HUES6 (cell line): ENCODE results near the gene SH3GL3.

Experiments used
- H3K27ac ChIP-seq: 2 replicates; pipeline ENCODE4 v1.7.0; 2013; ENCODE audit warnings: low read depth, mild to moderate bottlenecking, low read length, inconsistent platforms
- H3K27me3 ChIP-seq: 2 replicates; pipeline ENCODE4 v1.6.1; 2013; ENCODE audit warnings: low read length; ENCODE audit not compliant: control insufficient read depth, insufficient read depth
- H3K36me3 ChIP-seq: 2 replicates; pipeline ENCODE4 v1.6.1; 2013; ENCODE audit warnings: low read length; ENCODE audit not compliant: control insufficient read depth, insufficient read depth
- H3K4me1 ChIP-seq: 2 replicates; pipeline ENCODE4 v1.6.1; 2013; ENCODE audit warnings: low read length; ENCODE audit not compliant: control insufficient read depth, insufficient read depth
- H3K4me3 ChIP-seq: 2 replicates; pipeline ENCODE4 v1.5.1; 2013; ENCODE audit warnings: low read depth, low read length
- H3K9ac ChIP-seq: one replicate; pipeline ENCODE4 v1.6.1; 2013; ENCODE audit warnings: mild to moderate bottlenecking, low read length
- H3K9me3 ChIP-seq: 2 replicates; pipeline ENCODE4 v1.6.1; 2013; ENCODE audit warnings: low read depth, low read length; ENCODE audit not compliant: control insufficient read depth, insufficient read depth

Gene SH3GL3

DNA sequence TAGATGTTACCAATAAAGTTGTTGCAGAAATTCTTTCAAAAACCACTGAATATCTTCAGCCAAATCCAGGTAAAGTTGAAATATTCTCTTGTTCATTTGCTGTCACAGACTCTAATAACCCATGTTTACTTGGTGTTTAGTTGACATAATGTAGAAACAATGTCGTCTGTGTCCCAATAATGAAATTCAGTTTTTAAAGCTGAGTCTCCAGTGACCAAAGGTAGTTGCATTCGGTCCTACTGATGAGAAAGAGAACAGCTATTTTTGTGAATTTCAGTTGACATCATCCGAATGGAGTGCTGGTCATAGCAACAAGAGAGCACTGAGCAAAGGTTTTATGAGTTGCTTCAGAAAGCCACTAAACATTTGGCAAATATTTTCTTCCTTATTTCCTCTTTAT lies 118.0 kb downstream of the SH3GL3 start:
- H3K9ac ChIP-seq: no peak overlapping the region
- H3K27me3 ChIP-seq: no peaks in the 10 kb centered on the region
- no peak overlapping the region for H3K27ac ChIP-seq
- H3K36me3 ChIP-seq: no peaks in the 10 kb centered on the region
- H3K4me3 ChIP-seq: no peak overlapping the region
- H3K4me1 ChIP-seq: 0 out of 2 replicates have a peak, but pooled peaks cover 6% of the 10 kb centered on the region
- no peaks in the 10 kb centered on the region for H3K9me3 ChIP-seq

DNA sequence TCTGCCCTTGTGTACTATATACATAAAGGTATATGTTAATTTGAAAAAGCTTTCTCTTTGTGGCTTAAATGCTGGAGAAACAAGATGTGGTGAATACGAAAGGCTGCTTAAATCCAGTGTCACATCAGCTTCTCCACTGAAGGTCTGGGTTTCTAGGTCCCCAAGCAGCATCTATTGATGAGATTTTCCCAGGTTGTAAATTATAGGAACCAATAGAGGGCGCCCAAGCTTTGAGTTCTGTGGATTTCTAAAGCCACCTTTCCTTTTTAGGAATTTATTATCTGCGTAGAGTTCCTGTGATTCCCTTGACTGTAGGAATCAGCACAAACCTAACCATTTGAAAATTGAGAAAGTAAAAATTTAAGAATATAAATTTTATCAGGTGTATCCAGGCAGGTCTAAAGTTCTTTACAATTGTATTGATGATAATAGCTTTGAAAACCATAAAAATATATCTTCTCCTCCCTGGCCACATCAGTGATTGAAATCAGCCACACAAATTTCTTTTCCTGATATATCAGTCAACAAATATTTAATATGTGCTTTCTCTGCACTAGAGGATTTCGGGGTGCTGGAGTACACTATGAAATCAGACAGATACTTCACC lies 118.5 kb downstream of the SH3GL3 start:
- H3K4me1 ChIP-seq: 0 out of 2 replicates have a peak, but pooled peaks cover 6% of the 10 kb centered on the region
- H3K9me3 ChIP-seq: no peaks in the 10 kb centered on the region
- H3K9ac ChIP-seq: no peak overlapping the region
- H3K27ac ChIP-seq: no peak overlapping the region
- no peak overlapping the region for H3K4me3 ChIP-seq
- no peaks in the 10 kb centered on the region for H3K36me3 ChIP-seq
- no peaks in the 10 kb centered on the region for H3K27me3 ChIP-seq

DNA sequence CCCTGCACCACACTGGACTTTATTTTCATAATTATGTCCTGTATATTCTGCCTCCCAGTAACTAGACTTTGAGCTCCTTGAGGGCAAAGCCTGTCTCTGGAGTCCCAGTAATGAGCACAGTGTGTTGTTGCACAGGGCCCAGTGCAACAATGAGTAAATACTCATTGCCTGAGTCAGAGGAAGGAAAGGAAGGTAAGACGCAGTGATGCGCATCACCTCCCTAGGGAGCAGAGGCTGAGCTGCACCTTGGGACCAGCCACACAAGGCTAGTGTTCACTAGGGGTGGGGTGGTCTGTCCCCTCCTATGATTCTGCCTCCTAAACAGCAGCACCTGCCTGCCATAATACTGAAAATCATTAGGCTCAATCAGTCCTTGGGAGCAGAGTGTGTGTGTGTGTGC lies 120.2 kb downstream of the SH3GL3 start:
- Histone ChIP-seq H3K4me1 (0 out of 2 replicates have a peak, but pooled peaks cover 6% of the 10 kb centered on the region), H3K9me3 (no peaks in the 10 kb centered on the region), H3K27me3 (no peaks in the 10 kb centered on the region), H3K27ac (no peak overlapping the region), H3K9ac (no peak overlapping the region), H3K4me3 (no peak overlapping the region), H3K36me3 (no peaks in the 10 kb centered on the region)

DNA sequence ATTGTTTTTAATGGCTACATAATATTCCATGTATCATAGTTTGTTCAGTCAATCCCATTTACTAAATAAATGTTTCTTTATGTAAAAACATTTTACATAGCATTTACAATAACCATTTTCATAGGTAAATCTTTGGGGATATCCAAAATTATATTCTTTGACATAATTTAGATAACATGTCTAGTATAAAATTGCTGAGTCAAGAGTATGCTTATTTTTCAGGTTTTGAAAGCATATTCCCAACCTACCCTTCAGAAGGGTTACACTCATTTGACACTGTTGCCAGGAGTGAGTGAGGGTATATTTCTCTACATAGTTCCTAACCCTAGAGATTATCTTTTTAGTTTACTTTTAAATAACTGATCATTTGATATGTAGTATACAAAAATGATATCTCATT lies 122.2 kb downstream of the SH3GL3 start:
- H3K9ac ChIP-seq: no peak overlapping the region
- H3K36me3 ChIP-seq: no peaks in the 10 kb centered on the region
- 0 out of 2 replicates have a peak, but pooled peaks cover 6% of the 10 kb centered on the region for H3K4me1 ChIP-seq
- no peaks in the 10 kb centered on the region for H3K9me3 ChIP-seq
- no peak overlapping the region for H3K27ac ChIP-seq
- no peak overlapping the region for H3K4me3 ChIP-seq
- no peaks in the 10 kb centered on the region for H3K27me3 ChIP-seq

DNA sequence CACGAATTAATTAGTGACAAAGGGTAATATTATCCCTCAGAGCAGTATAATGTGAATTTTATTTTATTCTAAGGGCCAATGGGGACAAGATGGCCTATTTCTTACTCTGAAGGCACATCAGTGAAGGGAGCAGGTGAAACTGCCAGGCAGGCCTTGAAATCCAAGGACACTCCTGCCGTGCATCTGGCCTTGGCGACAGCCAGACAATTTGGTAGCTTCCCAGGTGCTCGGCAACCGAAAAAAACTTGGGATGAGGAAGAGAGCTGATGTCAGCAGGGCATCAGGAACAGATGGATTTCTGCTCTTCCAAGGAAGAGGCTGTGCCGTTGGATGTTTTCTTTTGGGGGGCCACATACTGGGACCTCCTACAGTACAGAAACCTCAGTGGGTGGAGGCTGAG lies 123.6 kb downstream of the SH3GL3 start:
- no peaks in the 10 kb centered on the region for H3K27me3 ChIP-seq
- H3K9me3 ChIP-seq: no peaks in the 10 kb centered on the region
- H3K27ac ChIP-seq: no peak overlapping the region
- no peak overlapping the region for H3K4me3 ChIP-seq
- H3K9ac ChIP-seq: no peak overlapping the region
- no peaks in the 10 kb centered on the region for H3K36me3 ChIP-seq
- 0 out of 2 replicates have a peak, but pooled peaks cover 6% of the 10 kb centered on the region for H3K4me1 ChIP-seq

DNA sequence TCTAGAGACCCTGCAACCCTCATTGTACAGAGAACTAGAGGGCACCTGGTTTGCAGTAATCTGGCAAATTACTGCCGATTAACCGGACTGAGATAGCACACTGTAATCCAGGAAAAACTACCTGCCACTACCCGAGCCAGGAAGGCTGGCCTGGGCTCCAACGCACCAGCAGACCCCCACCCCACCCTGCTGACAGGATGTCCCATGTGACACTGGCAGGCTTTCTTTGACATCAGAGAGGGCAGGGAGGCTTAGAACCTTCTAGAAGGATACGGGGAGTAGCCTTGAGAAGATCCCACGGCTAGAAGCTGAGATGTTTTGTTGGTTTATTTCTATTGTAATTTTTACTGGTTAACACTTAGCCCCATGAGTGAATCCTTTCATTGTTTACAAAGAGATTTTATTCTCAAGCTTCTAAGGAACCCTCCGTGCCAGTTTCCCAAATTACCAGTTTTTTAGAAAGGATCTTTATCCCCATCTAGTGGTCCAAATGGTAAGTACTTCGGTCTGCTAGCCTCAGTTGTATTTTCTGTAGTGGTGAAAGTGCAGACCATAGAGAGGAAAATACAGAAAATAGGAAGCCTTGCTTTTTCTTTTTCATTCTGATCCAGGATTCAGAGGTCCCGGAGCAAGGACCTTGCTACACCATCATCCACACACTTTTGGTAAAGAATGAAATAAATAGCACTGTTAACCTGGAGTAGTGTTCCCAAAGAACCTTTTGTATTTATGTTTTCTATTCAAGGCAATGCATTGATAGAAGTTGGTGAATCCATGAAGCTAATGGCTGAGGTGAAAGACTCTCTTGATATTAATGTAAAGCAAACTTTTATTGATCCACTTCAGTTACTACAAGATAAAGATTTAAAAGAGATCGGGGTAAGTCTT lies 124.9 kb downstream of the SH3GL3 start:
- H3K36me3 ChIP-seq: no peaks in the 10 kb centered on the region
- H3K9me3 ChIP-seq: no peaks in the 10 kb centered on the region
- H3K9ac ChIP-seq: no peak overlapping the region
- no peak overlapping the region for H3K4me3 ChIP-seq
- H3K27me3 ChIP-seq: no peaks in the 10 kb centered on the region
- 0 out of 2 replicates have a peak, but pooled peaks cover 5% of the 10 kb centered on the region for H3K4me1 ChIP-seq
- H3K27ac ChIP-seq: no peak overlapping the region

DNA sequence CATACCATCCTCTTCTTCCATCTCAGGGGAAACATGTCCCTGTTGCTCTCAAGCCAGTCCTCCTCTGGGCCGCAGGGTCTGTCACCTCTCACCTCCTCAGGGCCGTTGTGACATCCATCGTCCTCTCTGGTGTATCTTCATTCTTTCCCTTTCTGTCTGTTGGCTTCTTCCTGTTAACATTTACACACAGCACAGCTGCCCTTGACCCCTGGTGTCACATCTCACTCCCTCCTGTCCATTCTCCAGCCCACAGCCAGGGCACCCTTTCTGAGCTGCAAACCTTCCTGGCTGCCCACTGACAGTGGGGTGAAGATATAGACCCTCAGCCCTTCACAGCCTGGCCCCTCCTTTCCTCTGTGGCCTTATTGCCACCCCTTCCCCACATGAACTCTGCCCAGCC lies 127.2 kb downstream of the SH3GL3 start:
- Histone ChIP-seq H3K4me3 (no peak overlapping the region), H3K9me3 (no peaks in the 10 kb centered on the region), H3K36me3 (no peaks in the 10 kb centered on the region), H3K27me3 (no peaks in the 10 kb centered on the region), H3K27ac (no peak overlapping the region), H3K9ac (no peak overlapping the region), H3K4me1 (no peaks in the 10 kb centered on the region)

DNA sequence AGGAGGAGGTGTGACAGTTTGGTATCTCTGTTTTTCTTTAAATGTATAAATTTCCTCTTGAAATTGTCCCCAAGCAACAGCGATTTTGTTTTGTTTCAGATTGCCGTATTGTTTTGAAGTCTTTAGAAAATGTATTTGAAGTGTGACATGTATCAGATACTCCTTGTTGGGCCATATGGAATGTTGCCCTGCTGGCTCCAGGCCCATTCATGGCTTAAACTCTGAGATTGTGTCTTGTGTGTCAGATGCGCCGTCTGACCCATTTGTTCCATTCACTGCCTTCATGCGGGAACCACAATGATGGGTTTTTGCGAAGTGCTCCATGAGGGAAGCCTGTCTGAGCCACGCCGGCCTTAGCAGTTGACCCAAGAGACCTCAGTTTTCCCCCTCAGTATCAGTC lies 131.6 kb downstream of the SH3GL3 start:
- no peak overlapping the region for H3K9ac ChIP-seq

DNA sequence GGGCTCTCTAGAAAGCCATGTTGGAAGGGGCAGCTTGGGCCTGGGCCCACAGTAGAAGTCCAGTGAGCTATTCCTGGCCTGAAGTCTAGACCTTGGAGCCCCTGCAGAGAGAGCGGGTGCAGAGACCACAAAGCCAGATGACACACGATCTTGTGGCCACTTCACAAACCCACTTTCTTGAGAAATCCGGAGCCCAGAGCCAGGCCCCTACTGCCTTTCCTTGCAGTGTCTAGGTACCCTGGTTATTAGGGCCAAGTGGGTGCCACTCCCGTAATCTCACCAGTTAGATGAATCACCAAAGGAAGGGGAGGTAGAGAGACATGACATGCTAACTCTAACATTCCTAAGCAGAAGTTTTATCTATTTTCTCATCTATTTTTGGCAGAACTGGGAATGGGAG lies 134.2 kb downstream of the SH3GL3 start:
- Histone ChIP-seq H3K4me3 (no peak overlapping the region), H3K27ac (no peak overlapping the region), H3K4me1 (no peaks in the 10 kb centered on the region), H3K36me3 (no peaks in the 10 kb centered on the region), H3K9me3 (no peaks in the 10 kb centered on the region), H3K27me3 (no peaks in the 10 kb centered on the region), H3K9ac (no peak overlapping the region)

More for the DNA sequence above, 131.6 kb downstream of the SH3GL3 start:
- Histone ChIP-seq H3K4me3 (no peak overlapping the region), H3K4me1 (no peaks in the 10 kb centered on the region), H3K9me3 (no peaks in the 10 kb centered on the region), H3K27ac (no peak overlapping the region), H3K36me3 (no peaks in the 10 kb centered on the region), H3K27me3 (no peaks in the 10 kb centered on the region)

DNA sequence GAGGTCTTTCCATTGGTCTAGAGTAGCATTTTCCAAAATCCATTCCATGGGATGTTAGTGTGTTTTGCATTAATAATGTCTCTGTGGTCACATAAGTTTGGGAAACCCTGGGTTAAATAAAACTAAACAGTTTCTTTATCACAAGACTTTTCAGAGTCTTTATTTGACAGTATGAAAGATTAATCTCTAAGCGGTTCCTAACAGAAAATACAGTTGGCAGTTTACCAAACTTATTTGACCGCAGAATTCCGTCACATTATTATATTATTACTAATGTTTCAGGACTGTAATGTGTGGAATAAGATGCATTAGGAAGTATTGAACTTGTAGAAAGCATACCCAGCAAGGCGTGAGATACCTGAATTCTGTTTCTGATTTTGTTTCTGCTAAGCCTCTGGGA lies 135.2 kb downstream of the SH3GL3 start:
- Histone ChIP-seq H3K4me1 (no peaks in the 10 kb centered on the region), H3K9me3 (no peaks in the 10 kb centered on the region)

DNA sequence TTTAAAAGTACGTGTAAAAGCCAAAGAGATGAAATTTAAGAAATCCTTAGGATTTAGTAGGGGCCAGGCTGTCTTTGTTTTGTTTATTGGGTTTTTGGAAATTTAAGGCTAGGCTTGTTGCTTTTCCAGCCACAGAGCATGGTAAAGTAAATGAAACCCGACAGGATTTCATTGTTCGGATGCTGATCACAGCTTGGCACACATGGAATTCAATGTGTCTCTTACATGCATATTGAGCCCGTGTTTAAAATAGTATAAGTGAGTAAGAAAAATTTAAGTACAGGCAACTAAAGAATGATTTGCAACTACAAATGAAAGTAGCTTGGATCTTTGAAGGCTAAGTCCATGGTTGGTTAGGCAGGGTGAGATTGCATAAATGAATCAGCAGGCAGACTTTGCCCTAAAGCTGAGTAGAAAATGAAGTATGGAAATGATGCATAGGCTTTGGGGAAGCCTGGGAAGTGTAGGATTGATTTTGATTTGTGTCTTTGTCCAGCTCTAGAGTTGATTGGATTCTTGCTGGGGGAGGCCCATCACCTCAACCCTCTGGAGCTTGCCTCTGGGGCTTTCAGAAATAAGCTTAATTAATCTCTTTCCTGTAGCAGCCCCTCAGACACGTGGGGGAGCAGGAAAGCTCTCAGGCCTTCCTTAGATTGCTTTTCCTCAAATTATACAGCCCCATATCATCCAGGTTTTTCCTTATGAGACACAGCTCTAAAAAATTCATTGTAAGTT lies 138.6 kb downstream of the SH3GL3 start:
- Histone ChIP-seq H3K4me1 (no peaks in the 10 kb centered on the region), H3K9me3 (no peaks in the 10 kb centered on the region), H3K9ac (no peak overlapping the region), H3K4me3 (no peak overlapping the region), H3K36me3 (no peaks in the 10 kb centered on the region), H3K27me3 (no peaks in the 10 kb centered on the region), H3K27ac (no peak overlapping the region)

More for the DNA sequence above, 135.2 kb downstream of the SH3GL3 start:
- Histone ChIP-seq H3K27me3 (no peaks in the 10 kb centered on the region), H3K4me3 (no peak overlapping the region), H3K27ac (no peak overlapping the region), H3K36me3 (no peaks in the 10 kb centered on the region), H3K9ac (no peak overlapping the region)
